Left lobe of liver (tissue), 2 donors: ENCODE measurements around the gene SERINC5. TPM values are rescaled to one million over a fixed set of nuclear protein-coding genes. Genes with fewer than 3 reads are reported as not detected.

Experiments
- ATAC-seq: fragments of 200-7000 bp; cut with Tn5 transposase; one replicate; pipeline ENCODE4 v1.9.1; 2020; ENCODE audit warnings: mild to moderate bottlenecking, moderate library complexity
- DNase-seq: peaks from one replicate; pipeline ENCODE4 v3.0.0-alpha.2; 2020; ENCODE audit warnings: low spot score
- total RNA-seq: library from RNA; stranded (reverse); gene quantifications from one replicate; pipeline ENCODE4 v1.2.1, GENCODE V29; 2021
- donor health status: DM: no; HTN: no; CAD: no; lungs with moderate emphysema.
- donor health status: DM: no; HTN: yes; CAD: no.

The SERINC5 gene
- total RNA-seq, 1 donor from 2014 or later = 54.6 TPM

DNA sequence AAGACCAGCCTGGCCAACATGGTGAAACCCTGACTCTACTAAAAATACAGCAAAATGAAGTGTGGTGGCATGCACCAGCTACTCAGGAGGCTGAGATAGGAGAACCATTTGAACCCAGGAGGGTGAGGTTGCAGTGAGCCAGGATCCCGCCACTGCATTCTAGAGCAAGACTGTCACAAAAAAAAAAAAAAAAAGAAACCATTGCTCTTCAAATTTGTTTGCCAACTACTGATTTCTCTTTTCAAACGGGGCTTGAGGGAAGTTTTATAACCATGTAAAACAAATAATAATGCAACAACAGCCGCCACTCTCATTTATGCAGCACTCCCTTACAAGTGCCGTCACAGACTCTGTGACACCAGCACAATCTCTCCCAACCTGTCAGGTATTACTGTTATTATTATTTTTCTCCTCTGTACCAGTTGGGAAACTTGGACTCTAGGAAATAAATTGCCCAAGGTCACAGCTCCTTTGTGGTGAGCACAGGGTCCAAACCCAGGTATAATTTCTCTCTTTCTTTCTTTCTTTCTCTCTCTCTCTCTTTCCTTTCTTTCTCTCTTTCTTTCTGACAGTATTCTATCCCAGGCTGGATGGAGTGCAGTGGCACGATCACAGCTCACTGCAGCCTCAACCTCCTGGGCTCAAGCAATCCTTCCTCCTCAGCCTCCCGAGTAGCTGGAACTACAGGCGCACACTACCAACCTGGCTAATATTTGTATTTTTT, 25.4 kb downstream of the SERINC5 start:
- peak; percentile 38 for ATAC-seq
- peak; percentile 37 for DNase-seq

DNA sequence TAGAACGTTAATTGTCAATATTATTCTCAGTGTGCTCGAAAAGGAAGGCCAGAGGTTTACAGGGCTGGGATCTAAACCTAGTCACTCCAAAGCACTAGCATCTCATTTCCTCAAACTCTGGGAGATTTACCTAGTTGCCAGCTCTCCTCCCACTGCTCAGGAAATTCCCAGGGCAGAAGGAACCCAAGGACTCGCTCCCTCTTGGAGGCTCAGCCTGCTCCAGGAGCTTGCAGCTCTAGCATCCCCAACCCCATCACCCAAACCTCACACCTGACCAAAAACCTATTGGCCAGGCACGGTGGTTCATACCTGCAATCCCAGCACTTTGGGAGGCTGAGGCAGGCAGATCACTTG, 26.0 kb downstream of the SERINC5 start:
- DNase-seq (peak; percentile 44), ATAC-seq (peak; percentile 35)

DNA sequence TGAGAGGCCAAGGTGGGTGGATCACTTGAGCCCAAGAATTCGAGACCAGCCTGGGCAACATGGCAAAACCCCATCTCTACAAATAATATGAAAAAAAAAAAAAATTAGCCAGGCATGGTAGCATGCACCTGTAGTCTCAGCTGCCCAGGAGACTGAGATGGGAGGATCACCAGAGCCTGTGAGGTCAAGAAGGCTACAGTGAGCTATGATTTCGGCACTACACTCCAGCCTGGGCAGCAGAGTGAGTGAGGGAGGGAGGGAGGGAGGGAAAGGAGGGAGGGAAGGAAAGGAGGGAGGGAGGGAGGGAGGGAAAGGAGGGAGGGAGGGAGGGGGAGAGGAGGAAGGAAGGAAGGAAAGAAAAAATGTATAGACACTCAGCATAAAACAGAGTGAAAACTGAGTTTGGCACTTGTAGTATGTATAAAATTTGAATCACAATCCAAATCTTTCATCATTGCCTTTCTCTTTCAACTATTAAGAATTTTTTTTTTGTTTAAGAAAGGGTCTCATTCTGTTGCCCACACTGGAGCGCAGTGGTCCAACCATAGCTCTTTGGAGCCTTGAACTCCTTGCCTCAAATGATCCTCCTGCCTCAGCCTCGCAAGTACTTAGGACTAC, 27.8 kb downstream of the SERINC5 start:
- DNase-seq (peak; percentile 52), ATAC-seq (peak; percentile 59)

DNA sequence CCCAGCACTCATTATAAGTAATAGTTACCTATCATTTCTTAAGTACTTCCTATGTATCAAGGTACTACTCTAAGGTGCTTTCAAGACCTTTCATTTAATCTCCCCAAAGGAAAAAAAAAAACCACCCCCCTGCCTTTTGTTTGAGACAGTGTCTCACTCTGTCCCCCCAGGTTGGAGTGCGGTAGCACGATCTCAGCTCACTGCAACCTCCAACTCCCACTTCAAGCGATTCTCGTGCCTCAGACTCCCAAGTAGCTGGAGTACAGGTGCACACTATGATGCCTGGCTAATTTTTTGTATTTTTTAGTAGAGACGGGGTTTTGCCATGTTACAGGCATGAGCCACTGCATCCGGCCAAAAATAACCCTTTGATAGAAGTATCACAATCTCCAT, 29.9 kb downstream of the SERINC5 start:
- ATAC-seq (no peak), DNase-seq (no peak)

DNA sequence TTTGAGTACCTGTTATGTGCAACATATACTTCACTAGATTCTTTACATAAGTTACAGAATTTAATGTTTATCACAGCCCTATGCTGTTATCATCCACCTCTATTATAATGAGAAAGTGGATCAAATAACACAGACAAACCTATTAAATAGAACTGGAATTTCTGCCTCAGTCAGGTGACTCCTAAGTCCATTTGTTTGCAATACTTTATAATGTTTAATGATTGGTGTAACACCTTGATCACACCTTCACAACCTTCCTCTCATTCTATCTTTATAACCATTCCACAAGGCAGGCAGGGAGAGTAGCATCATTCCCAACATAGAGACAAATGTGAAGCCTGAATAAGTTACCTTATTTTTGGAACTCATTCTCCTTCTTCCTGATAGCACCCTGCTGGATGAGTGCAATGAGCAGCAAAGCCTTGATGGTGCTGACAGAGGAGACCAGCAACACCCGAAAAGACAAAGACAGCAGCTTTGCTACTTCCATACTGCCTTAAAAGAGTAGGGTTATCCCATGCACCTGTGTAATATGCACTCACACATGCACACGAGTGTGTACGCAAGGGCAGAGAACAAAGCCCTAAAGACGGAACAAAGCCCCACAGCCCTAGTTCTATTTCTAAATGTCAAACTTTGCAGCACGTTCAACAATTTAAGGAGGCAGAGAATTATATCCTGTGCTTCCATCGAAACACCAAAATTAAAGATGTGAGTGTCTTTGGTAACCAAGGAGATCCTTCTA, 30.5 kb downstream of the SERINC5 start:
- DNase-seq = peak; percentile 19
- no peak for ATAC-seq

DNA sequence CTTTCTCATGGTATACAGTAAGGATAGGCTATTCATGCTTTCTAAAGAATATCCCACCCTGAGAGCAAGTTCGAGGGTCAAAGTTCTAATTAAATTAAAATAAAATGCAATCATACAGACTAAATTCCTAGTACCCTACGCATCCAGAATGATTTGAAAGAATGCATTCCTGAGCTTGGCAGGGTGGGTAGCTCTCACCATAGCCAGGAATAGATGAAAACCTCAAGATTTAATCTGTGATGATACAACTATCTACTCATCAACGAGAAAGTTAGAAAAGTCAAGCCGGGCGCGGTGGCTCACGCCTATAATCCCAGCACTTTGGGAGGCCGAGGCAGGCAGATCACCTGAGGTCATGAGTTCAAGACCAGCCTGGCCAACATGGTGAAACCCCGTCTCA, 32.3 kb downstream of the SERINC5 start:
- DNase-seq (peak; percentile 6), ATAC-seq (no peak)

DNA sequence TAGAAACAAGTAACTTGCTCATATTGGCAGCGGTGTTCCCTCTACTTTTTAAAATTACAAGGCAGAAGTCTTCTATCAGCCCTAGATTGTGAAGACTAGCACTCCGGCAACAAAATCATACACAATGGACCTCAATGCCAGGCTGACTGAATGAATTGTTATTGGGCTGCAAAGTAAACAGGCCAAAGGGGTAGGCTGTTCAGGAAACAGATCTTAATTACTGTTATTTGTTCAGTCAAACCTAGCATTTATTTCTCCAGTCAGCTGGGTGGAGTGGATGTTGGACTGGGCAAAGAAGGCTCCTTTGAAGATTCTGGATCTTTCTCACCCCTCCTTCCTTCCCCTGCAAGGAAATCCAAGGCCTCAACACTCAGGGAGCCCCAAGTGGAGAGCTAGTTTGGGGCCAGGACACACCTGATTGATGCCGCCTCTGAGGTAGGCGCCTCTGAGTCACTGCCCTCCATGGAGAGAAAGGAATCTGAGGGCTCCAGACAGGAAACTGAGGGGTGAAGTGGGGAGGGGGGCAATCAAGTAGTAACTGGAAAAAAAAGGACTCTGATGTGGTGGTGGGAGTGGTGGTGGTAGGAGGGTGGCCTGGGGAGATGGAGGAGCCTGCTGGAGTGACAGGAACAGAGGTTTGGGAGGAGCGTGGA, 35.5 kb downstream of the SERINC5 start:
- ATAC-seq (no peak), DNase-seq (no peak)

DNA sequence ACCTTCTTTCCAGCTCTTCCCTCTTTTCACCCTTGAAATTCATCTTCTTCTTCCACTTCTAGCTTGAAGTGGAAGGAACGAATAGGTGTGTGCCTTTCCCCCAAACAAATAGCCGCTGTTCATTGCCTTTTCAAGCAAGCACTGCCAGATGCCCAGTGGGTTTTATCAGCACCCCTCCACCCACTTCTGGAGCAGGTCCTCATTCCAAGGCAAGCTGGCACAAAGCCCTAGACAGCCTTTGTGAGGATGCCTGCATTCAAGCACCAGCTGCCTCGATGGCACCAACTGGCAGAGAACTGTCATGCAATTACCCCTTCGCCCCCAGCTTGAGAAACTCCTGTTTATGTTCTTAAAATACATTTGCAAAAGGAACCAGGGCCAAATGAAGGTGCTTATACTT, 36.5 kb downstream of the SERINC5 start:
- no peak for ATAC-seq
- no peak for DNase-seq

GRCh38 chr5:80217667-80218066, 38.2 kb downstream of the SERINC5 start:
- DNase-seq (no peak), ATAC-seq (no peak)

DNA sequence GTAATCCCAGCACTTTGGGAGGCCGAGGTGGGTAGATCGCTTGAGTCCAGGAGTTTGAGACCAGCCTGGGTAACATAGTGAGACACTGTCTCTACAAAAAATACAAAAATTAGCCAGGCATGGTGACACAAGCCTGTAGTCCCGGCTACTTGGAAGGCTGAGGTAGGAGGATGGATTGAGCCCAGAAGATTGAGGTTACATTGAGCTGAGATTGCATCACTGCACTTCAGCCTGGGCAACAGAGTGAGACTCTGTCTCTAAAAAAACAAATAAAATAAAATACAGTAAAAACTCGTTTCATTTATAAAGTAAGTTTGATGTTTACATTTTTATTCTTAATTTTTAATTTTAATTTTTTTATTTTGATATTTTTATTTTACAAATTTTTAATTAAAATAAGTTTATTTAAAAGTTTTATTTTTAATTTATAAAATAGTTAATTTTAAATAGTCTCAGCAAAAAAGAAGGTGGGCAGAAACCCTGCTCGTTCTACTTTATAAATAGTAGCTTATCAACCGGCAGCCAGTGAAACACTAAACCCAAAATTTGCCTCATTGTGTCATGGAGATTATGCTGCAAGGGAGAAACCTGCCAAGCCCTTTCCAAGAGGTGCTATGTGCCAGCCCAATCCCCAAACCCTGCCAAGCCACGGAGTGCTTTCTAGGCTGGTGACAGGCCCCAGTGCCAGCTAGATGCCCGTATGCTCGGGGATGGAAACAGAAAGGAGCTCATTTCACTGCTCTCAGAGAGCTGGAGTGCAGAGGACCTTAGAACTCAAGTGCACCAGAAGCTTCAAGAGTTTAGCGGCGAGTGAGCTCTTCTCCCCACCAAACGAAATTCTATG, 38.9 kb downstream of the SERINC5 start:
- peak; percentile 78 for ATAC-seq
- DNase-seq = peak; percentile 95

- no peak for DNase-seq
- ATAC-seq = peak; percentile 2
These were observed 39.8 kb downstream of the SERINC5 start for GRCh38 chr5:80216096-80216495.

- DNase-seq (peak; percentile 63), ATAC-seq (peak; percentile 62)
These were observed 40.3 kb downstream of the SERINC5 start for GRCh38 chr5:80215523-80215922.

GRCh38 chr5:80213466-80213865, 42.4 kb downstream of the SERINC5 start:
- ATAC-seq (no peak), DNase-seq (no peak)

DNA sequence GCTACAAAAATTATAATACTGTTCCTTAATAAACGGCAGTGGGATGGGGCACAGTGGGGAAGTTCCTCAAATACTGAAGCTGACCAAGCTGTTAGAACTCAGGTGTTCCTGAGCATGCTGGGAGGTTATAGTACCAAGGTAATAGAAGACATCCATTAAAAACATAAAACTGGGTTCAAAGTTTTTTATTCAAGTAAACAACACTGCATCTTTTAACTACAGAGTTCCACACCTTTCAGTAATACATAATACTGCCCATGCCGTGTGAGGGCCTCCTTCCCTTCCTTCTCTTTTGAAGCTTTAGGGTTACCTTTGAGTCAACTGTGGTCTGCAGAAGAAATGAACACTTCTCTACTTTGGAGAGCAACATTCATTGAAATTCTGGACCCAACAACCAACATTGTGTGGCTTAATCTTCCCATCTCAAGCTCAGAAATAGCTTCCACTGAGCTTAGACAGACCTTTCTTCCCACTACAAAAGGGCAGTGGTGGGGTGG, 43.6 kb downstream of the SERINC5 start:
- no peak for ATAC-seq
- no peak for DNase-seq

GRCh38 chr5:80211327-80211726, 44.5 kb downstream of the SERINC5 start:
- ATAC-seq = peak; percentile 10
- no peak for DNase-seq

GRCh38 chr5:80210014-80210413, 45.8 kb downstream of the SERINC5 start:
- DNase-seq (no peak), ATAC-seq (no peak)

GRCh38 chr5:80208381-80208780, 47.5 kb downstream of the SERINC5 start:
- DNase-seq = no peak
- ATAC-seq = peak; percentile 11

DNA sequence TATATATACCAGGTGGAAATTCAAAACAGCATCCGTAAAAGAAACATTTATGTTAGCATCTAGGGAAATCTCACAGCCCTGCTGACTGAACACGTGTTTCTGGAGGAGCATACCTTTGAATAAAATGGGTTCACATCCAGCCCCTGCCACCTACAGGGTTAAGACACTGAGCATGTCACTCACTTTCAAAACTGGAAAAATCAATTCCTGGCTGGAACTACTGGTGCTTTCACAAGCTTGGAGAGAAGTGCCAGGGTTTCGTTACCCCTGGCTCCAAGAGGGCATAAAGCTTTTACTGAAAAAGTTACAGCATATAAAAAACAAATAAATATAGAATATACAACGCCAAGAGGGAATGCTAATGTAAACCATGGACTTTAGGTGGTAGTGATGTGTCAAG, 48.0 kb downstream of the SERINC5 start:
- DNase-seq = peak; percentile 82
- ATAC-seq = peak; percentile 49

- ATAC-seq (no peak), DNase-seq (no peak)
These were observed 49.6 kb downstream of the SERINC5 start for GRCh38 chr5:80206282-80206681.

GRCh38 chr5:80205846-80206245, 50.0 kb downstream of the SERINC5 start:
- DNase-seq = no peak
- no peak for ATAC-seq
